ENCODE results near the gene BLOC1S4. TPM values are rescaled to one million over a fixed set of nuclear protein-coding genes. Genes with fewer than 3 reads are reported as not detected.
A peak's percentile ranks its signal among the peaks of the same experiment; 100 is the strongest.

The BLOC1S4 gene
- total RNA-seq, 1 donor from 2014 or later: 23.8 TPM

GRCh38 chr4:6673660-6674499 is 42.1 kb upstream of the BLOC1S4 start:
- TF ChIP-seq CTCF (conservative IDR thresholded peaks at IDR 0.05): no peak
- H3K4me3 Mint-ChIP-seq: peak overlapping the region; percentile 91
- peak overlapping the region; percentile 99 for H3K27ac Mint-ChIP-seq (ENCODE audit: unreplicated experiment)
- no peaks in the 10 kb centered on the region for H3K27me3 Mint-ChIP-seq (ENCODE audit: low read depth)
- H3K9me3 Mint-ChIP-seq: no peaks in the 10 kb centered on the region
- peak; percentile 82 for DNase-seq (ENCODE audit: low read depth, low spot score)
- peaks cover 26% of the 10 kb centered on the region for H3K36me3 Mint-ChIP-seq (ENCODE audit: low read depth)
- peaks cover 42% of the 10 kb centered on the region for H3K4me1 Mint-ChIP-seq

- Mint-ChIP-seq H3K27me3 (ENCODE audit: low read depth) (no peaks in the 10 kb centered on the region), H3K27ac (ENCODE audit: unreplicated experiment) (peak overlapping the region; percentile 84), H3K9me3 (no peaks in the 10 kb centered on the region), H3K4me1 (peaks cover 42% of the 10 kb centered on the region), H3K4me3 (peak overlapping the region; percentile 91), H3K36me3 (ENCODE audit: low read depth) (peaks cover 29% of the 10 kb centered on the region)
- DNase-seq (ENCODE audit: low read depth, low spot score): no peak
- TF ChIP-seq CTCF (conservative IDR thresholded peaks at IDR 0.05): peak; percentile 63
These were observed 41.3 kb upstream of the BLOC1S4 start for GRCh38 chr4:6674500-6675149.

GRCh38 chr4:6676722-6677558 is 39.0 kb upstream of the BLOC1S4 start:
- H3K27ac Mint-ChIP-seq (ENCODE audit: unreplicated experiment): peak overlapping the region; percentile 70
- no peak for TF ChIP-seq CTCF (conservative IDR thresholded peaks at IDR 0.05)
- H3K36me3 Mint-ChIP-seq (ENCODE audit: low read depth): peaks cover 32% of the 10 kb centered on the region
- H3K9me3 Mint-ChIP-seq: no peaks in the 10 kb centered on the region
- peak overlapping the region; percentile 91 for H3K4me3 Mint-ChIP-seq
- no peak for DNase-seq (ENCODE audit: low read depth, low spot score)
- H3K27me3 Mint-ChIP-seq (ENCODE audit: low read depth): no peaks in the 10 kb centered on the region
- peaks cover 42% of the 10 kb centered on the region for H3K4me1 Mint-ChIP-seq

- Mint-ChIP-seq H3K27me3 (ENCODE audit: low read depth) (no peaks in the 10 kb centered on the region), H3K4me3 (peak overlapping the region; percentile 43), H3K27ac (ENCODE audit: unreplicated experiment) (no peak overlapping the region), H3K36me3 (ENCODE audit: low read depth) (peaks cover 22% of the 10 kb centered on the region), H3K9me3 (no peaks in the 10 kb centered on the region), H3K4me1 (peaks cover 22% of the 10 kb centered on the region)
- DNase-seq (ENCODE audit: low read depth, low spot score): no peak
- TF ChIP-seq CTCF (conservative IDR thresholded peaks at IDR 0.05): peak; percentile 18
These were observed 35.5 kb upstream of the BLOC1S4 start for GRCh38 chr4:6680372-6681034.

- Mint-ChIP-seq H3K27ac (ENCODE audit: unreplicated experiment) (no peak overlapping the region), H3K4me1 (peaks cover 15% of the 10 kb centered on the region), H3K27me3 (ENCODE audit: low read depth) (no peaks in the 10 kb centered on the region), H3K4me3 (peak overlapping the region; percentile 3), H3K9me3 (no peaks in the 10 kb centered on the region), H3K36me3 (ENCODE audit: low read depth) (peaks cover 21% of the 10 kb centered on the region)
- no peak for TF ChIP-seq CTCF (conservative IDR thresholded peaks at IDR 0.05)
- no peak for DNase-seq (ENCODE audit: low read depth, low spot score)
These were observed 34.8 kb upstream of the BLOC1S4 start for GRCh38 chr4:6681191-6681590.
